ENCODE data around the gene HBG2. TPM values are rescaled to one million over a fixed set of nuclear protein-coding genes. Genes with fewer than 3 reads are reported as not detected.

The HBG2 gene
- polyA plus RNA-seq, 3 donors from 2014 or later, result 1.9 TPM; not detected in 2

GRCh38 chr11:5288108-5288905, 33.7 kb upstream of the HBG2 start:
- no peak overlapping the region for H3K27ac Mint-ChIP-seq
- H3K9me3 Mint-ChIP-seq, result peaks cover 0 to 3% (median 0%) of the 10 kb centered on the region in 6 donors
- peaks cover 1 to 2% (median 2%) of the 10 kb centered on the region in 3 donors for H3K27me3 Mint-ChIP-seq (ENCODE audit: low read depth in 3 of 3)
- H3K4me1 Mint-ChIP-seq, result no peaks in the 10 kb centered on the region
- H3K36me3 Mint-ChIP-seq, result no peaks in the 10 kb centered on the region
- DNase-seq, result no peak
- H3K4me3 Mint-ChIP-seq, result no peak overlapping the region

DNA sequence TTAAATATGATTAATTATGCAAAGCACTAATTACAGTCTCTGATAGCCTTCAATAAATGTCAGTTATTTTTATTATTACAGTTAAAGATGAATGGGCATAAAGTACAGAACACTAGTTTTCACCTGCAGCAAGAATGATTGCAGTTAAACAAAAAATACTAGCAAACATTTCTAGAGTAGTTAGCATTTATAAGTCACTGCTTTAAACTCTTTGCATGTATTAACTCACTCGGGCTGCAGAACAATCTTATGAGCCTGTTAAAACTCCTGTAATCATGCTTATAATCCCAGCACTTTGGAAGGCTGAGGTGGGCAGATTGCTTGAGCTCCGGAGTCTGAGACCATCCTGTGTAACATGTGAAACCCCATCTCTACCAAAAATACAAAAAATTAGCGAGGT, 32.3 kb upstream of the HBG2 start:
- Mint-ChIP-seq H3K27ac (no peak overlapping the region), H3K27me3 (ENCODE audit: low read depth in 3 of 3) (peaks cover 0 to 2% (median 1%) of the 10 kb centered on the region in 3 donors), H3K4me3 (no peak overlapping the region), H3K9me3 (no peaks in the 10 kb centered on the region), H3K4me1 (no peaks in the 10 kb centered on the region), H3K36me3 (no peaks in the 10 kb centered on the region)
- no peak for DNase-seq

DNA sequence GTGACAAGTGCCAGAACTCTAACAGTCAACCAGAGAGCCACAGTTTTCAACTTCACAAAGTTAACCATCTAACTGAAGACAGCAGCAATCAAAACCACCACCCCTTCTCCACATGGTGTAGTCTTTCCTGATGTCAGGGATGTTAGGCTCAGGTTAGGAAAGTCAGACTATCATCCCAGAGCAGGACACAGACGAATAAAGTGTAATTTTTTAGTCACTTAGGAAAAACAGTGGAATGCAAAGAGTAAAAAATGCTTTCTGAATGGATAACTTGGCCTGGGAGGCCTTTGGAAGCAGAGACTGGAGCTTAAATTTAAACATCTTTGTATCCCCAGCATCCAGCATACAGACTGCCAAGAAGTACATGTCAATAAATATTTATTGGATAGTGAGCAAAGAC, 31.8 kb upstream of the HBG2 start:
- no peaks in the 10 kb centered on the region for H3K4me1 Mint-ChIP-seq
- no peak overlapping the region for H3K4me3 Mint-ChIP-seq
- H3K9me3 Mint-ChIP-seq, result no peaks in the 10 kb centered on the region
- no peaks in the 10 kb centered on the region for H3K36me3 Mint-ChIP-seq
- peaks cover 0 to 2% (median 1%) of the 10 kb centered on the region in 3 donors for H3K27me3 Mint-ChIP-seq (ENCODE audit: low read depth in 3 of 3)
- DNase-seq, result no peak
- no peak overlapping the region for H3K27ac Mint-ChIP-seq

DNA sequence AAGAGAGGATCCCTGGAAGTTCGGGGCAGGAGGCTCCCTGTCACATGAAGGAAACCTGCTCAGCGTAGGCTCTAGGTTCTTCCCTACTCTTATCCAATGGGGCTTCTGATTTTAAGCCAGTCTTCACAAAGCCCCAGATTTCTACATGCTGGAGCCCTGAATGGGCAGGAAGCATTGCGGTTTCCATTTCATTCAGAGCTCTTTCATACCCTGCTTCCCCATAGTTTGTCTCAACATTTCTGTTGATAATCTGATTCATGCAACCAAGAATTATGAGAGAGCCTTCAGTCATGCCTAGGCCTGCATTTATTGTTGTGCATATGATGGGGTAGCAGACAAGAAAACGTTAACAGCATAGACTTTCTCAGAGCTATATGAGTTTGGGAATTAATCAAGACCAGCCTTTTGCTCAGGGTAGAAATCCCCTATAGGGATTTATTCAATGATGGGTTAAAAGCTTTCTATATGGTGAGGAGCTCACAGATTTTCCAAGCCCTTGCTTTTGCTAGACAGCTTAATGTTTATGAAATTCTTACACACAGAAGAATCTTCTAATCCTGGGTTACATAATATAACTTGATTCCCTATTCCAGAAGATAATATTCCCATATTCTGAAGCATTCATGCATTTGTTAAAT, 31.2 kb upstream of the HBG2 start:
- Mint-ChIP-seq H3K27me3 (ENCODE audit: low read depth in 3 of 3) (peaks cover under 1 to 2% (median 1%) of the 10 kb centered on the region in 3 donors), H3K4me1 (no peaks in the 10 kb centered on the region), H3K9me3 (no peaks in the 10 kb centered on the region), H3K36me3 (no peaks in the 10 kb centered on the region), H3K4me3 (no peak overlapping the region), H3K27ac (no peak overlapping the region)
- DNase-seq, result no peak

DNA sequence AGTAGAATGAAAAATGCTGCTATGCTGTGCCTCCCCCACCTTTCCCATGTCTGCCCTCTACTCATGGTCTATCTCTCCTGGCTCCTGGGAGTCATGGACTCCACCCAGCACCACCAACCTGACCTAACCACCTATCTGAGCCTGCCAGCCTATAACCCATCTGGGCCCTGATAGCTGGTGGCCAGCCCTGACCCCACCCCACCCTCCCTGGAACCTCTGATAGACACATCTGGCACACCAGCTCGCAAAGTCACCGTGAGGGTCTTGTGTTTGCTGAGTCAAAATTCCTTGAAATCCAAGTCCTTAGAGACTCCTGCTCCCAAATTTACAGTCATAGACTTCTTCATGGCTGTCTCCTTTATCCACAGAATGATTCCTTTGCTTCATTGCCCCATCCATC, 30.1 kb upstream of the HBG2 start:
- Mint-ChIP-seq H3K27ac (no peak overlapping the region), H3K27me3 (ENCODE audit: low read depth in 3 of 3) (peaks cover 1 to 4% (median 2%) of the 10 kb centered on the region in 3 donors), H3K4me1 (no peaks in the 10 kb centered on the region), H3K9me3 (peaks cover 0 to 2% (median 0%) of the 10 kb centered on the region in 6 donors), H3K4me3 (no peak overlapping the region), H3K36me3 (no peaks in the 10 kb centered on the region)
- no peak for DNase-seq

DNA sequence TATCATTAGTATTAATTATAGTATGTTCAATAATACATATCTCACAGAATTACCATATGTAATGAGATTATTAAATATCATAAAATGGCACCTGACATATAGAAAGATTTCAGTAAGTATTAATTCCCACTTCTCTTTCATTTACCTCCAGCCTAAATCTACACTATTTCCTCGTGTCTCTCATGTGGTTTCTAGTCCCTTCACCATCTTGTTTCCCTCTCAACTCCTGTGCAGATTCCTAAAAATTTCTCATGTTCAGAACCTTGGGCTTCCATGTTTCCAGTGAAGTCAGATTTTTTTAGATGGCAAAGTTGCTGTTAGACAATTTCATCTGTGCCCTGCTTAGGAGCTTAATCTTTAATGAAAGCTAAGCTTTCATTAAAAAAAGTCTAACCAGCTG, 29.3 kb upstream of the HBG2 start:
- Mint-ChIP-seq H3K9me3 (peaks cover 0 to 2% (median 0%) of the 10 kb centered on the region in 6 donors), H3K4me3 (no peak overlapping the region), H3K27me3 (ENCODE audit: low read depth in 3 of 3) (peaks cover 1 to 4% (median 2%) of the 10 kb centered on the region in 3 donors), H3K4me1 (no peaks in the 10 kb centered on the region), H3K36me3 (no peaks in the 10 kb centered on the region), H3K27ac (no peak overlapping the region)
- no peak for DNase-seq

DNA sequence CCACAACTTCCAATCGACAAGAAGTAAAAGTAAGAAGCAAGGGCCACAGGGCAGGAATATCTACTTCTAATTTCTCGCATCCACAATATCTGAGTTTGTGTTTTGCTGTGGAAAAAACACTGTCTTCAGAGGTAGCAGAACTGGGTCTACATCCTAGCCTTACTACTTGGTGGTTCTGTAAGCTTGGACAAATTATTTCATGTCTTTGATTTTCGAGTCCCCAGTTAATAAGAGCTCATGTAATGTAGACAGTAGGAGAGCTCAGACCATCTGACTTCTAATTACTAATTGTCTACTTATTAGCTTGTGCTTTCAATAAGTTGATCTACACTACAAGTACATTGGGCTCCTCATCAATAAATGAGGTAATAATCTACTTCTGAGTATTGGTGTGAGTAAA, 28.5 kb upstream of the HBG2 start:
- H3K27ac Mint-ChIP-seq, result no peak overlapping the region
- no peak overlapping the region for H3K4me3 Mint-ChIP-seq
- H3K27me3 Mint-ChIP-seq (ENCODE audit: low read depth in 3 of 3), result peaks cover 1 to 4% (median 2%) of the 10 kb centered on the region in 3 donors
- DNase-seq, result no peak
- no peaks in the 10 kb centered on the region for H3K4me1 Mint-ChIP-seq
- H3K9me3 Mint-ChIP-seq, result peaks cover 0 to 2% (median 0%) of the 10 kb centered on the region in 6 donors
- H3K36me3 Mint-ChIP-seq, result no peaks in the 10 kb centered on the region

DNA sequence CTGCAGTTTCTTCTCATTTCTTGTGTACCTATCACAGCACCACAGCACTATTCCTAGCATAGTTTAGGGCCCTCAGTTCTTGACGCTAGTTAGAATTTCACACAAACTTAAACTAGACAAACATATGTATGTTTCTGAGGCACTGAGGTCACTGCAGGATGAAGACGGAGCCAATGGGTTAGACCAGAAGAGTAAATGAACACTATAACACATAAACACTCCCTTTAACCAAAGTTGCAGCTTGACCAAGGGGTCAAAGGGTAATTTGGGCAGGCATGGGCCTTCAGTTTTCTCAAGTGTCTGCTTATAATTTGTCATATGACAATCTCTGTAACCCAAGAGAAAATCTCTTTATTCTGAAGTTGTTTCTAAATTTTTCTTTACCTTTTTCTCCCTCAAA, 28.0 kb upstream of the HBG2 start:
- Mint-ChIP-seq H3K27ac (no peak overlapping the region), H3K9me3 (peaks cover 0 to 4% (median 0%) of the 10 kb centered on the region in 6 donors), H3K27me3 (ENCODE audit: low read depth in 3 of 3) (peaks cover 1 to 4% (median 2%) of the 10 kb centered on the region in 3 donors), H3K36me3 (no peaks in the 10 kb centered on the region), H3K4me1 (no peaks in the 10 kb centered on the region), H3K4me3 (no peak overlapping the region)
- DNase-seq, result no peak

- Mint-ChIP-seq H3K4me3 (no peak overlapping the region), H3K36me3 (no peaks in the 10 kb centered on the region), H3K4me1 (no peaks in the 10 kb centered on the region), H3K27ac (no peak overlapping the region), H3K27me3 (ENCODE audit: low read depth in 3 of 3) (peaks cover 0 to 4% (median 2%) of the 10 kb centered on the region in 3 donors), H3K9me3 (peaks cover 0 to 5% (median 0%) of the 10 kb centered on the region in 6 donors)
- DNase-seq, result no peak
These were observed 27.0 kb upstream of the HBG2 start for GRCh38 chr11:5281596-5281995.

GRCh38 chr11:5280582-5281102, 26.1 kb upstream of the HBG2 start:
- Mint-ChIP-seq H3K4me3 (no peak overlapping the region), H3K27ac (no peak overlapping the region), H3K4me1 (no peaks in the 10 kb centered on the region), H3K36me3 (no peaks in the 10 kb centered on the region), H3K27me3 (ENCODE audit: low read depth in 3 of 3) (peaks cover 0 to 4% (median 2%) of the 10 kb centered on the region in 3 donors), H3K9me3 (peaks cover 0 to 5% (median 0%) of the 10 kb centered on the region in 6 donors)
- DNase-seq, result no peak

DNA sequence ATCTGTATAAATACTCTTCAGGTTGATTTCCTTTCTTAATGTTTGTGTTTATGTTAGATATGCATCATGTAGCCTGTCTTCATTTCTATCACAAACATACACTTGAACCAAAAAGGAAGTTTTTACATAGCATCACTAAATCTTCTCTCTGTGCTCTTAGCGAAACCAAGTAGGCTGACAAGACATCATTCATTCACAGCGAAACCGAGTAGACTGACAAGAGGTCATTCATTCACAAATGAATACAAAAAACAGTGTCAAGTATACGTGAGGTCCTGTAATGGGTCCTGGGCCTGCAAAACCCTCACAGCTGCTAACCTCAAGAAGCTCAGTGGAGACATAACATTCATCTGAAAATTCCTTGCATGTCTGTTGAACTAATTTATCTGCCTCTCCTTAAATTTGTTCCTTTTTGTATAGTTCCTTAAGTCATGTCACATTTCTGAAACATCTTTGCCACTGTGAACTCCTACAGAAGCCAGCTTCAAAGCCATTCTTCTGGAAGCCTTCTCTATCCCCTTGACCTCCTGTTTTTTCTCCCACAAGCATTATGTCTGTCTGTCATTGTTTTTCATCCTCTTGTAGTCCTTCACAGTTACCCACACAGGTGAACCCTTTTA, 25.0 kb upstream of the HBG2 start:
- H3K9me3 Mint-ChIP-seq, result peaks cover 0 to 5% (median 0%) of the 10 kb centered on the region in 6 donors
- H3K36me3 Mint-ChIP-seq, result no peaks in the 10 kb centered on the region
- no peak overlapping the region for H3K27ac Mint-ChIP-seq
- DNase-seq, result no peak
- H3K27me3 Mint-ChIP-seq (ENCODE audit: low read depth in 3 of 3), result peaks cover 0 to 4% (median 0%) of the 10 kb centered on the region in 3 donors
- no peaks in the 10 kb centered on the region for H3K4me1 Mint-ChIP-seq
- H3K4me3 Mint-ChIP-seq, result no peak overlapping the region

DNA sequence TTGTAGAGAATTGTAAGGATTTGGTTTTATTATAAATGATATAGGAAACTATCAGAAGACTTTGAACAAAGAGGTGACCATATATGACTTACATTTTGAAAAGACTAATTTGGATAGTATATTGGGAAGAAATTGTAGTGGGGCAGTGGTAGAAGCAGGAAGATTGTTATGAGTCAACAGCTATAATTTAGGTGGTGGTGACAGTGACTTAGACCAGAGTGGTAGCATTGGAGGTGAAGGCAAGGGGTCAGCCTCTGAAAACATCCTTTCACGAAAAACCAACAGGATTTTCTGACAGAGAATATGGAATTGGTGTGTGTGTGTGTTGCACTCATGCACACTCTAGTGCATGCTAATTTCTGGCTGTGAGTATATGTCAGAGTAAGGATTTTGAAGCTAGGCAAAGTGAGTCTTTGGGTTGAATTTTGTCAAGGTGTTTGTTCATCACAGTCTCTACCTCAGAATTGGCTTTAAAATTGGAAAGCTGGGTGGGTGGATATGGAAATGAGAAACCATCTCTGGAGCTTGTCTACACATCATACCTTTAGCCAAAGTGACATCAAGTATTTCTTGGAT, 23.3 kb upstream of the HBG2 start:
- H3K4me1 Mint-ChIP-seq, result no peaks in the 10 kb centered on the region
- peaks cover 0 to 6% (median 0%) of the 10 kb centered on the region in 6 donors for H3K9me3 Mint-ChIP-seq
- no peak overlapping the region for H3K27ac Mint-ChIP-seq
- H3K27me3 Mint-ChIP-seq (ENCODE audit: low read depth in 3 of 3), result peaks cover 0 to 4% (median 0%) of the 10 kb centered on the region in 3 donors
- no peak for DNase-seq
- no peaks in the 10 kb centered on the region for H3K36me3 Mint-ChIP-seq
- H3K4me3 Mint-ChIP-seq, result no peak overlapping the region

DNA sequence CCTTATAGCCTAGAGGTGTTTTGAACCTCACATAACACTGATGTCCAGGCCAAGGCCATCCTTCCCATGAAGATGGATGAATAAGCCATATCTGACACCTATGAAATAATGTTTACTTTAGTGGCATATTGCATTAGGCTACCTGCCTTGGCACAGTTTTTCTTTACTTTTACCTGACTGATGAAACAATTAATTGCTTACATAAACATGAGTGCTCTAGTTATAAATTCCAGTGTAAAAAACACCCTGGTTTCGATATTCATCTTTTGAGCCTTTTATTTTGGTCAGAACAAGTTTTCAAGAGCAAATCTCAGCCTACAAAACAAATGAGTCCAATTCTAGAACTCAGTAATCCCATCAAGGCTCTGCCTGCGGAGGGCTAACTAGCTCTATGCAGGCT, 22.1 kb upstream of the HBG2 start:
- Mint-ChIP-seq H3K27me3 (ENCODE audit: low read depth in 3 of 3) (peaks cover 0 to 4% (median 0%) of the 10 kb centered on the region in 3 donors), H3K4me1 (no peaks in the 10 kb centered on the region), H3K36me3 (no peaks in the 10 kb centered on the region), H3K4me3 (no peak overlapping the region), H3K9me3 (peaks cover 0 to 6% (median 0%) of the 10 kb centered on the region in 6 donors), H3K27ac (no peak overlapping the region)
- no peak for DNase-seq

Data from immature natural killer cell (primary cell).